ENCODE measurements around the gene PWWP2B. TPM values are rescaled to one million over a fixed set of nuclear protein-coding genes. Genes with fewer than 3 reads are reported as not detected.
A peak's percentile ranks its signal among the peaks of the same experiment; 100 is the strongest.

PWWP2B gene
- total and polyA plus RNA-seq, 9 of the 15 experiments (the other 6 are each of a cell fraction or from before 2014, with no cell fraction given): 0.07 to 9.2 (median 1.6) TPM; not detected in 1

DNA sequence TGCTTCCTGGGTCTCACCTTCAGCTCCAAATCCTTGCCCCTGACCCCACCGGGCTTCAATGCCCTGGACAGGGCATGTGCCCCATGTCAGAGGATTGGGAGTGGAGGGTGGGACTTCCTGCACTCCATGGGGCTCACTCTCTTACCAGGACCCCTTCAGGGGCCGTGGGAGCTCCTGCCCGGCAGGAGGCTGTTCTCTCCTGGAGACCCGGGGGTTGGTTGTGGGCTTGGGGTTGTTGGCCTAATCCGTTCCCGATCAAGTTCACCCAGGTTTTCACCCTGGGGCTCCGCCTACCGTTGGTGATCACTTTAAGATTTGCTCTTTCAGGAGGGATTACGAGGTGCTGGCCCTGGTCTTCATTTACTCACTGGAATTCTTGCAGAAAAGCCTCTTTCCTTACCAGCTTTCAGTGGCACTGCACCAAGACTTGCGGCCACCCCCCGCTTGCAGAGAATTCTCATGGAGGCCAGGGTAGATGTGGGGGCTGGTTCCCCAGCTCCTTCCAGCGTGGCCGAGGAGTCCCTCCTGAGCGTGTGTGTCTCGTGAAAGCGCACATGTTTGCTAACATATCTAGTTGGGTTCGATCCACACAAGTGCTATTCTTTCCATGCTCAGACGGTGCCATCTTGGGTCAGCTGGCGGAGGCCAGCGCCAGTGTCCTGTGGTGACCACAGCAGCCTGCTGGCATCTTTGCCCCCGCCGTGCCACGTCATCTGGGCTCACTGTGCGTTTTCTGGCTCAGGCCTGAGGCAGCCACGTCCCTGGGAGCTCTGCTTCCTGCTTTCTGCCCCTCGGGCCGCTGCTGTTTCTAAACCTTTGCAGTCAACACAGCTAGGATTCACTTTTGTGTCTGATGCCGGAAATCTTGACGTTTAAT lies 15.6 kb downstream of the PWWP2B start:
- no TSS peak for BruUV-seq (replicated peaks)
- H3K9me1 ChIP-seq (ENCODE audit: control insufficient read depth, insufficient read depth, low read length): no peaks in the 10 kb centered on the region
- no peaks in the 10 kb centered on the region for H4K20me1 ChIP-seq (replicated peaks; ENCODE audit: control insufficient read depth, insufficient read depth, low read length)
- peaks cover 3 to 64% of the 10 kb centered on the region in 2 experiments; a peak in 3 of 5 replicates for H3K4me1 ChIP-seq (replicated peaks in 1 of 2; ENCODE audit: control insufficient read depth in 2 of 2, insufficient read depth in 2 of 2, low read length in 2 of 2)
- DNase-seq (ENCODE audit: extremely low read depth in 1 of 4, low spot score in 3 of 4) (peak in 1 of 4 experiments; percentile 11), FAIRE-seq (no peak), ATAC-seq (no peak)
- no peaks in the 10 kb centered on the region; the same call in 2 of the 3 replicates for H3K36me3 ChIP-seq (ENCODE audit: control insufficient read depth, insufficient read depth, low read length)
- H2AFZ ChIP-seq (ENCODE audit: low read depth, low read length): no peak overlapping the region
- ChIA-PET CTCF (ENCODE audit: low intra/inter-chr PET ratio) (no interaction called here), POLR2A (interaction anchor here (1.3 kb wide), 1 partner anchor 9 kb away, joined by 3 read pairs; no protein-coding TSS in a partner anchor)
- H3K27me3 ChIP-seq (ENCODE audit: control insufficient read depth in 2 of 2, insufficient read depth in 2 of 2, low read length in 2 of 2): no peaks in the 10 kb centered on the region
- H3K4me2 ChIP-seq (ENCODE audit: insufficient read depth, low read length): no peak overlapping the region
- 67% methylated on average over 24 of the region's 29 CpGs for WGBS (ENCODE audit: insufficient coverage, low coverage, missing lambda C conversion rate)
- no peaks in the 10 kb centered on the region; the same call in 2 of the 3 replicates for H3K79me2 ChIP-seq (ENCODE audit: control insufficient read depth, insufficient read depth, low read length)
- in situ Hi-C loops (cut with MboI) (no loop called here), intact Hi-C loops (cut with micrococcal nuclease) (no loop called here)
- no peaks in the 10 kb centered on the region for H3K9me3 ChIP-seq (replicated peaks; ENCODE audit: control insufficient read depth, insufficient read depth, low read depth, low read length)
- H3K9ac ChIP-seq (ENCODE audit: insufficient read depth in 1 of 2, low read depth in 2 of 2, low read length in 2 of 2): peak overlapping the region in 1 of 2 experiments; percentile 52; a peak in 1 of 4 replicates
- no peak overlapping the region for H3K4me3 ChIP-seq
- H3K27ac ChIP-seq (ENCODE audit: extremely low read depth, low read depth, low read length): no peak overlapping the region
- no peak for TF ChIP-seq CAMTA2 (CRISPR knock-in tag; conservative IDR thresholded peaks at IDR 0.05)
- no peak for TF ChIP-seq ZNF431 (CRISPR knock-in tag; IDR thresholded peaks at IDR 0.05)
- TF ChIP-seq ETS2 (tag; IDR thresholded peaks at IDR 0.05; ENCODE audit: borderline replicate concordance, poor library complexity, severe bottlenecking): no peak
- TF ChIP-seq, protein P1, sequence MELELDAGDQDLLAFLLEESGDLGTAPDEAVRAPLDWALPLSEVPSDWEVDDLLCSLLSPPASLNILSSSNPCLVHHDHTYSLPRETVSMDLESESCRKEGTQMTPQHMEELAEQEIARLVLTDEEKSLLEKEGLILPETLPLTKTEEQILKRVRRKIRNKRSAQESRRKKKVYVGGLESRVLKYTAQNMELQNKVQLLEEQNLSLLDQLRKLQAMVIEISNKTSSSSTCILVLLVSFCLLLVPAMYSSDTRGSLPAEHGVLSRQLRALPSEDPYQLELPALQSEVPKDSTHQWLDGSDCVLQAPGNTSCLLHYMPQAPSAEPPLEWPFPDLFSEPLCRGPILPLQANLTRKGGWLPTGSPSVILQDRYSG (tag; conservative IDR thresholded peaks at IDR 0.05; ENCODE audit: low read depth): no peak
- TF ChIP-seq ZNF197 (CRISPR knock-in tag; IDR thresholded peaks at IDR 0.05; ENCODE audit: low read depth): no peak
- no peak for TF ChIP-seq TAF15 (IDR thresholded peaks at IDR 0.05; ENCODE audit: low read depth, low read length)
- no peak for TF ChIP-seq TFAM (CRISPR knock-in tag; conservative IDR thresholded peaks at IDR 0.05)
- TF ChIP-seq, protein P2, sequence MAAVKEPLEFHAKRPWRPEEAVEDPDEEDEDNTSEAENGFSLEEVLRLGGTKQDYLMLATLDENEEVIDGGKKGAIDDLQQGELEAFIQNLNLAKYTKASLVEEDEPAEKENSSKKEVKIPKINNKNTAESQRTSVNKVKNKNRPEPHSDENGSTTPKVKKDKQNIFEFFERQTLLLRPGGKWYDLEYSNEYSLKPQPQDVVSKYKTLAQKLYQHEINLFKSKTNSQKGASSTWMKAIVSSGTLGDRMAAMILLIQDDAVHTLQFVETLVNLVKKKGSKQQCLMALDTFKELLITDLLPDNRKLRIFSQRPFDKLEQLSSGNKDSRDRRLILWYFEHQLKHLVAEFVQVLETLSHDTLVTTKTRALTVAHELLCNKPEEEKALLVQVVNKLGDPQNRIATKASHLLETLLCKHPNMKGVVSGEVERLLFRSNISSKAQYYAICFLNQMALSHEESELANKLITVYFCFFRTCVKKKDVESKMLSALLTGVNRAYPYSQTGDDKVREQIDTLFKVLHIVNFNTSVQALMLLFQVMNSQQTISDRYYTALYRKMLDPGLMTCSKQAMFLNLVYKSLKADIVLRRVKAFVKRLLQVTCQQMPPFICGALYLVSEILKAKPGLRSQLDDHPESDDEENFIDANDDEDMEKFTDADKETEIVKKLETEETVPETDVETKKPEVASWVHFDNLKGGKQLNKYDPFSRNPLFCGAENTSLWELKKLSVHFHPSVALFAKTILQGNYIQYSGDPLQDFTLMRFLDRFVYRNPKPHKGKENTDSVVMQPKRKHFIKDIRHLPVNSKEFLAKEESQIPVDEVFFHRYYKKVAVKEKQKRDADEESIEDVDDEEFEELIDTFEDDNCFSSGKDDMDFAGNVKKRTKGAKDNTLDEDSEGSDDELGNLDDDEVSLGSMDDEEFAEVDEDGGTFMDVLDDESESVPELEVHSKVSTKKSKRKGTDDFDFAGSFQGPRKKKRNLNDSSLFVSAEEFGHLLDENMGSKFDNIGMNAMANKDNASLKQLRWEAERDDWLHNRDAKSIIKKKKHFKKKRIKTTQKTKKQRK (IDR thresholded peaks at IDR 0.05; ENCODE audit: borderline replicate concordance, low read depth, low read length): no peak
- no peak for TF ChIP-seq E2F5 (CRISPR knock-in tag; IDR thresholded peaks at IDR 0.05)

Measured in K562 (cell line).